Nephron (organoid): ENCODE results near the gene DLGAP5.

Experiments used
- H3K27ac Mint-ChIP-seq, 3 experiments: 2 replicates each; pipeline ENCODE4 v1.8.0; 2020; ENCODE audit warnings: mixed read lengths in 3 of 3, mild to moderate bottlenecking in 2 of 3, moderate library complexity in 1 of 3
- H3K27me3 Mint-ChIP-seq: 2 replicates; pipeline ENCODE4 v1.8.0; 2021; ENCODE audit warnings: low read depth, mild to moderate bottlenecking, moderate library complexity, mixed read lengths
- H3K36me3 Mint-ChIP-seq: 2 replicates; pipeline ENCODE4 v1.8.0; 2020; ENCODE audit warnings: low read depth, mixed read lengths
- H3K4me1 Mint-ChIP-seq: 2 replicates; pipeline ENCODE4 v1.8.0; 2020; ENCODE audit warnings: mixed read lengths
- H3K4me3 Mint-ChIP-seq, 3 experiments: 2 replicates each; pipeline ENCODE4 v1.8.0; 2020; ENCODE audit warnings: mild to moderate bottlenecking in 3 of 3, mixed read lengths in 3 of 3, moderate library complexity in 2 of 3
- H3K9me3 Mint-ChIP-seq: 2 replicates; pipeline ENCODE4 v1.8.0; 2020; ENCODE audit warnings: mixed read lengths
- TF ChIP-seq, protein P1 (sequence below), 3 experiments: fragments of 200-600 bp; sonication (generic); IDR thresholded peaks; one replicate each; pipeline ENCODE4 v1.5.0; 2021; ENCODE audit warnings: antibody characterized with exemption in 3 of 3; ENCODE audit not compliant: unreplicated experiment in 3 of 3

Gene DLGAP5

GRCh38 chr14:55139696-55140509, 51.5 kb downstream of the DLGAP5 start:
- Mint-ChIP-seq H3K27me3 (no peaks in the 10 kb centered on the region), H3K4me1 (peaks cover 10% of the 10 kb centered on the region), H3K4me3 (no peak overlapping the region), H3K9me3 (no peaks in the 10 kb centered on the region), H3K36me3 (peaks cover 23% of the 10 kb centered on the region), H3K27ac (no peak overlapping the region)
- TF ChIP-seq, protein P1, sequence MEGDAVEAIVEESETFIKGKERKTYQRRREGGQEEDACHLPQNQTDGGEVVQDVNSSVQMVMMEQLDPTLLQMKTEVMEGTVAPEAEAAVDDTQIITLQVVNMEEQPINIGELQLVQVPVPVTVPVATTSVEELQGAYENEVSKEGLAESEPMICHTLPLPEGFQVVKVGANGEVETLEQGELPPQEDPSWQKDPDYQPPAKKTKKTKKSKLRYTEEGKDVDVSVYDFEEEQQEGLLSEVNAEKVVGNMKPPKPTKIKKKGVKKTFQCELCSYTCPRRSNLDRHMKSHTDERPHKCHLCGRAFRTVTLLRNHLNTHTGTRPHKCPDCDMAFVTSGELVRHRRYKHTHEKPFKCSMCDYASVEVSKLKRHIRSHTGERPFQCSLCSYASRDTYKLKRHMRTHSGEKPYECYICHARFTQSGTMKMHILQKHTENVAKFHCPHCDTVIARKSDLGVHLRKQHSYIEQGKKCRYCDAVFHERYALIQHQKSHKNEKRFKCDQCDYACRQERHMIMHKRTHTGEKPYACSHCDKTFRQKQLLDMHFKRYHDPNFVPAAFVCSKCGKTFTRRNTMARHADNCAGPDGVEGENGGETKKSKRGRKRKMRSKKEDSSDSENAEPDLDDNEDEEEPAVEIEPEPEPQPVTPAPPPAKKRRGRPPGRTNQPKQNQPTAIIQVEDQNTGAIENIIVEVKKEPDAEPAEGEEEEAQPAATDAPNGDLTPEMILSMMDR (IDR thresholded peaks at IDR 0.05; ENCODE audit: unreplicated experiment in 3 of 3), result no peak

GRCh38 chr14:55139141-55139540, 52.2 kb downstream of the DLGAP5 start:
- Mint-ChIP-seq H3K36me3 (peaks cover 22% of the 10 kb centered on the region), H3K4me3 (no peak overlapping the region), H3K9me3 (no peaks in the 10 kb centered on the region), H3K27me3 (no peaks in the 10 kb centered on the region), H3K27ac (no peak overlapping the region), H3K4me1 (peaks cover 10% of the 10 kb centered on the region)
- TF ChIP-seq, protein P1 (IDR thresholded peaks at IDR 0.05; ENCODE audit: unreplicated experiment in 3 of 3), result no peak

DNA sequence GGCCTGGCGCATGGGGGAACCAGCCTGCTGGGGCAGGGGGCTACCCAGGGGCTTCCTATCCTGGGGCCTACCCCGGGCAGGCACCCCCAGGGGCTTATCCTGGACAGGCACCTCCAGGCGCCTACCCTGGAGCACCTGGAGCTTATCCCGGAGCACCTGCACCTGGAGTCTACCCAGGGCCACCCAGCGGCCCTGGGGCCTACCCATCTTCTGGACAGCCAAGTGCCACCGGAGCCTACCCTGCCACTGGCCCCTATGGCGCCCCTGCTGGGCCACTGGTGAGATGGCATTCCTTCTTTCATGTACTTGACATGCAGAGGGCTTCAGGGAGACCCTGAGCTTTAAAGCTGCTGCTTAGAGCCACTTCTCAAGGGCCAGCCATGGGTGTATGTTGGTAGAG, 53.3 kb downstream of the DLGAP5 start:
- Mint-ChIP-seq H3K9me3 (no peaks in the 10 kb centered on the region), H3K36me3 (peaks cover 15% of the 10 kb centered on the region), H3K4me3 (no peak overlapping the region)

DNA sequence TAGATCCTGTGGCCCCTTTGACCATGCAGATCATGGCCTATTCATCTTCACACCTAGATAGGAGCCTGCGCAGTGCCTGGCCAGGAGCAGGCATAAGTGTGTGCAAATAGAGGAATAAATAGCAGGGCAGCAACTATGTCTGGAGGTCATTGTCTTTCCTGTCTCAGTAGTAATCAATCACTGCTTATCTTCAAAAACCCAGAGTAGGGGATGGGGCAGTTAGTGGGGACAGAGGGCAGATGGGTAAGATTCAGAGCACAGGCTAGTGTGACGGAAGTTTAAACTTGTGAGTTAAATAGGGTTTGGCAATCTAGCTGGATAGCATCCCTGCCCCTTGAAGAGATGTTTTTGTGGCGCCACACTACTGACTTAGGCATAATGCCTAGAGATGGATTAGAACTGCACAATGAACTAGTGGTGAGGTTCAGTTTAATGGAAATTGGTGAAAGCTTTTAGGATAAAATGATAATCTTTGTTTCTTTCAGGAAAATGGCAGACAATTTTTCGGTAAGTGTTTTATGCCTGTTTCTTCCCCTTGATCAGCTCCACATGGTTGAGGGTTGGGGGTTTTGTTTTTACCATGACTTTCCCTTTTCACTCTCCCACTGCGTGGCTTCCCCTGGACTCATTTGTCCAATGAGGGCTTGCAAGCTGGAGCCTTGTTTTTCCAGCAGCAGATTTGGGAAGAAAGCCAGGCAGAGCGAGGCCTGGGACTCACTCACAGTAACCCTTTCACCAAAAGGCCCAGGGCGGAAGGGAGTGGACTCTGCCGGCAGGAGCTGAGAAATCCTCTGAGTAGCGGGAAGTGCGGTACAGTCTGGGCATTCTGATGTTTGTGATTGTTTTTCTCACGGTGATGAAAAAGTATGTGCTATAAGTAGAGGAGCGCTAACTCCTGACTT, 54.2 kb downstream of the DLGAP5 start:
- H3K9me3 Mint-ChIP-seq, result no peaks in the 10 kb centered on the region
- peak overlapping the region; percentile 71 to 89 (median 87) for H3K27ac Mint-ChIP-seq
- H3K4me1 Mint-ChIP-seq, result peaks cover 10% of the 10 kb centered on the region

More for the DNA sequence above, 53.3 kb downstream of the DLGAP5 start:
- Mint-ChIP-seq H3K27ac (peak overlapping the region in 1 of 3 experiments; percentile 89), H3K27me3 (no peaks in the 10 kb centered on the region), H3K4me1 (peaks cover 10% of the 10 kb centered on the region)
- TF ChIP-seq, protein P1 (IDR thresholded peaks at IDR 0.05; ENCODE audit: unreplicated experiment in 3 of 3), result no peak

DNA sequence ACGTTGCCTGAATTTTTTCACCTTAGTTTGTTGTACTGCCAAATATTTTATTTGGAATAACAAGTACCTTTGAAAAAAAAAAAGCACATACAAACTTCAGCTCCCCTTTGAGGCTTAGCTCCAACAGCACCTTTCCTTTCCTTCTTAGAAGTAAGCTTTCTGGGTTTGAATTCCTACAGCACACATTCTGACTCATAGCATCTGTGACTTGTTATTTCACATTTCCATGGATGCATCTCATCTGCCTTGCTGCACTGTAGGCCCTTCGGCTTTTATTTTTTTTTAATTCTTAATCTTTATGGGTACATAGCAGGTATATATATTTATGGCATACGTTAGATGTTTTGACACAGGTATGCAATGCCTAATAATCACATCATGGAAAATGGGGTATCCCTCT, 55.1 kb downstream of the DLGAP5 start:
- Mint-ChIP-seq H3K4me1 (peaks cover 14% of the 10 kb centered on the region), H3K4me3 (no peak overlapping the region), H3K27ac (no peak overlapping the region), H3K9me3 (no peaks in the 10 kb centered on the region), H3K36me3 (peaks cover 12% of the 10 kb centered on the region), H3K27me3 (peaks cover 14% of the 10 kb centered on the region)
- TF ChIP-seq, protein P1 (IDR thresholded peaks at IDR 0.05; ENCODE audit: unreplicated experiment in 3 of 3), result no peak

More for the DNA sequence above, 54.2 kb downstream of the DLGAP5 start:
- peaks cover 5% of the 10 kb centered on the region for H3K27me3 Mint-ChIP-seq
- TF ChIP-seq, protein P1 (IDR thresholded peaks at IDR 0.05; ENCODE audit: unreplicated experiment in 3 of 3), result no peak
- peaks cover 14% of the 10 kb centered on the region for H3K36me3 Mint-ChIP-seq
- peak overlapping the region in 1 of 3 experiments; percentile 36 for H3K4me3 Mint-ChIP-seq
